ENCODE data around the gene TTC13.

GRCh38 chr1:230868736-230869385 lies 109.8 kb downstream of the TTC13 start:
- TF ChIP-seq CTCF (IDR thresholded peaks at IDR 0.05), result peak in 1 of 6 experiments; percentile 13
- peak in 1 of 2 donors; percentile 63 for TF ChIP-seq POLR2A (IDR thresholded peaks at IDR 0.05)

All from thyroid gland (tissue), 4 donors.